H1 (cell line): Measurements from ENCODE around the gene TNRC6B.

Experiments
- CTCF ChIP-seq, 3 experiments: IDR thresholded peaks; 1 replicate in 2 of 3; 2 replicates in 1 of 3; pipeline versions ENCODE4 v1.5.1 to v1.6.1; 2011; ENCODE audit warnings: low read length in 3 of 3, mild to moderate bottlenecking in 3 of 3, inconsistent platforms in 2 of 3, low read depth in 1 of 3, moderate library complexity in 1 of 3; ENCODE audit not compliant: insufficient read depth in 1 of 3; ENCODE audit errors: control extremely low read depth in 1 of 3
- RAD21 ChIP-seq, 2 experiments: IDR thresholded peaks in 1 of 2; conservative IDR thresholded peaks in 1 of 2; 2 replicates each; pipeline ENCODE4 v1.6.1; 2011; ENCODE audit warnings: low read depth in 2 of 2, low read length in 2 of 2, improper control_type of control experiment in 1 of 2, inconsistent platforms in 1 of 2, mild to moderate bottlenecking in 1 of 2, moderate library complexity in 1 of 2
- SP1 ChIP-seq: IDR thresholded peaks from 2 replicates; pipeline ENCODE4 v1.6.1; 2011; ENCODE audit warnings: low read depth, low read length

- no peak for TF ChIP-seq RAD21 (IDR thresholded peaks at IDR 0.05 in 1 of 2, conservative IDR thresholded peaks at IDR 0.05 in 1 of 2; ENCODE audit: low read depth in 2 of 2, low read length in 2 of 2)
- no peak for TF ChIP-seq CTCF (IDR thresholded peaks at IDR 0.05; ENCODE audit: control extremely low read depth in 1 of 3, insufficient read depth in 1 of 3, low read depth in 1 of 3, low read length in 3 of 3)
- TF ChIP-seq SP1 = no peak
Observed at GRCh38 chr22:40237241-40237640, 59.5 kb downstream of the TNRC6B start.
